Mesenteric fat pad (tissue), 1 donor: ENCODE measurements around the gene CD300H. TPM values are rescaled to one million over a fixed set of nuclear protein-coding genes. Genes with fewer than 3 reads are reported as not detected.

ENCODE experiments used
- DNase-seq: peaks from one replicate; pipeline ENCODE4 v3.0.0-alpha.2; 2020; ENCODE audit warnings: low spot score
- total RNA-seq: library from RNA; stranded (reverse); fragmentation: NEBNext Ultra II Directional; extraction: Animal tissue kit (Norgen Biotek cat#: 25700); gene quantifications from one replicate; pipeline ENCODE4 v1.2.1, GENCODE V29; 2021
- donor health status: DM: yes; HTN: yes; CAD: no.

Gene CD300H
- total RNA-seq, 1 donor from 2014 or later = not detected

DNA sequence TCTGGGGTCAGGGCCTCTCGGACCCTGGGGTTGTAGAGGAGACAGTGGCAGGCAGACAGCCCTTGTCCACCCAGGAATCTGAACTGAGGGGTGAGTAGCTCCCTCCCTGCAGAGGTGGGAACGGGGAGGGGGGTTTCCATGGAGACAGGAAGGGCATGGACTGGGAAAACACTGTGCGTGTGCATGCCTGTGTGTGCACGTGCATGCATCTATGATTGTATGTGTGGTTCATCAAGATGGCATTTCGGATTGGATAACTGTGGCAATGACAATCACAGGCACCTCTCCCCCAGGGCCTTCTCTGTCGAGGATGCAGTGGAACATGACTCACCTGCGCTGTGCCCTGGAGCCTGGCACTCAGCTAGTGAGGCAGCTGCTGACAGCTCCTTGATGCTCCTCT is 15.3 kb downstream of the CD300H start:
- DNase-seq = no peak

DNA sequence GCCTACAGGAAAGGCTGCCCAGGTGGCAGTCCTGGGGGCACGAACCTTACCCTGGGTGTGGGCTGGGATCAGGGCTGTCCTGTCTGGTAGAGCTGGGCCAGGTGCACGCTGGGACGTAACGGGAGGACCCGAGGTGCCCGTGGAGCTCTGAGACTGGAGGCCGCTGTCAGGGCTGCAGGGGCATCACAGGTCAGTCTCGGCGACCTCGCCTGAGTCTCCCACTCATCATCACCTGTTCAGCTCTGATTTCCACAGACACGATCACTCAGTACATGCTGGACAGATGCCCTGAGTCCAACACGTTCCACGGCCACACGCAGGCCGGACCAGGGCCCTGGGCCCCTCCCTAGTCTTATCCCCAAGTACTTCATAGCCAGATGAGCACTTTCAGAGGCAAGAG is 16.7 kb downstream of the CD300H start:
- DNase-seq = no peak

DNA sequence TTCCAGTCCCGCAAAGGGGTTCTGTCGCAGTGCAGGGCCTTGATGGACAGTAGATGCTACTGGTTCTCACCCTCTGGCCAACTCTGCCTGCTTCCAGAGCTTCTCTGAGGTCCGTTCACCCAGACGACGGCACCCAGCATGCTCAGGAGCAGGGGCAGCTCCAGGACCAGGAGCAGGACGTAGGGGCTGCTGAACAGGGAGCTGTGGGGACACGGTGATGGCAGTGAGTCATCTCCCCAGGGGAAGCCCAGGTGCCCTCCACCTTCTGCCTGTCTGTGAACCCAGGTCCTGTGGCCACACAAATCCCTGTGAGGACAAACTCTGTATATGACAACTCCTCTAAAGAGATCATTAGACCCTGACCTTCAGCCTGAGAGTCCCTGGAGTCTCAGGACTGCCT is 18.0 kb downstream of the CD300H start:
- DNase-seq = no peak

DNA sequence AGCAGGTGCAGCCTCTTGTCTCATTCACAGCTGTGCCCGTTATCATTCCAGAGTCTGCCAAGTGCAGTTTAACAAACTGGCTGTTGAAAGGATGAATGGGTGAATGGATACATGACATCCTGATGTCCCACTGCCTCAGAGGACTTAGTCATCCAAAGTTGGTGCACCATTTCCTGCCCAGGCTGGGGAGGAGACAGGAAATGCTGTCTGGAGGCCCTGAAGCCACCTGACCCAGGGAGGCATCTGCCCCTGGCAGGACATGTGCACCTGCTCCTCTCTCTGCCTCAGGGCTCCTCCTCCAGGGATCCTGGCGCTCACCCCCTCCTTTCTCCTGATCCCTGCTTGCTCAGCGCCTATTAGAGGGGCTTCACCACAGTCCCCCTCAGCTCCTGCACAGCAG is 19.6 kb downstream of the CD300H start:
- no peak for DNase-seq

DNA sequence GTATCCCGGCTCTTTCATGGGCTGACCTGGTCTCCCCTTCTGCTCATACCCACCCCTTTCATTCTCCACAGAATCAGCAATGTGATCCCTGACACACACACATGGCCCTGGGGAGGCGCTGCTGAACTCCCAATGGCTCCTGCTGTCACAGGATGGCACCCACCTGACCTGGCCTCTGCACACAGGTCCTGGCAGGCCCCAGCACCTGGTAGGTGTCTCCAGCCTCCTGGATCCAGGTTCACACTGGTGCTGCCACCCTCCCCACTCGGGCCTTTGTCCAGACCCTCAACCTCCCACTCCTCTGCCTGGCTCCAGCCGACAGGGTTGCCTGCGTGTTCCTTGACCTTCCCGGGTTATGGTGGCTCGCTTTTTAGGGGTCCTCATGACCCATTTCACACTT is 20.0 kb downstream of the CD300H start:
- no peak for DNase-seq

DNA sequence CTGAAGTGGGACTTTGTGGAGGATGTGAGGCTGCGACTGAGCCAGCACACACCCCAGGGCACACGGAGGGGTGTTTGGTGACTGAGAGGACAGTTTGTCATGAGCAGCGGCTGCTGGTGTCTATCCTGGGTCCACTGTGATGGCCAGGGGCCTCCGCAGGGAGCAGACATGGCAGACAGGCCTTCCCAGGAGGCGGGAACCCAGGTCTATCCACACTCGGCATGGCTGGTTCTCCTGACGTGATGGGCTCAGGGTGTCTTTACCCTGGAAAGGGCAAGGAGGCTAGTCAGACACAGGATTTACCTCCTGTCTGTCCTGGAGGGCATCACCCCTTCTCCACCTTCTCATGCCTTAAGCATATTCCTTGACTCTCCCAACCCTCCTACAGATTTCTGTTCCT is 20.7 kb downstream of the CD300H start:
- DNase-seq = no peak

DNA sequence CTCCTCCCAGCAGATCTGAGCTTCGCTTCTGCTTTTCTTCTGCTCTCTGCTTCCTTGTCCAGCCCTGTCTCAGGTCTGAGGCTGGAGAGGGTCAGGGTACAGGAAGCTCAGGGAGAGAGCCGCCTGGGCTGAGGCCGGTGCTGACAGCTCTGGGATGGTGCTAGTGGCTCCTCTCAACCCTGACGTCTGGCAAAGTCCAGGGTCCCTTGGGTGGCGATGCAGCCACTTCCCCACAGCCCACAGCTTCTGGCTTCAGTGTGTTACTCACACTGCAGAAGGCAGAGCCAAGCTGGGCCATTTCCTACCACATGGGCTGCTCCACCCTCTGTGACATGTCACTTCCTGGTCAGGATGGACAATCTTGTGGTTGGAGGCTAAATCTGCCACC is 21.5 kb downstream of the CD300H start, which contains the start of gene CD300C:
Gene CD300C, minus strand, starts transcription at position 273 of the 388 bp plus-strand sequence. CDS start 333 bp downstream, outside the sequence.
- no peak for DNase-seq

DNA sequence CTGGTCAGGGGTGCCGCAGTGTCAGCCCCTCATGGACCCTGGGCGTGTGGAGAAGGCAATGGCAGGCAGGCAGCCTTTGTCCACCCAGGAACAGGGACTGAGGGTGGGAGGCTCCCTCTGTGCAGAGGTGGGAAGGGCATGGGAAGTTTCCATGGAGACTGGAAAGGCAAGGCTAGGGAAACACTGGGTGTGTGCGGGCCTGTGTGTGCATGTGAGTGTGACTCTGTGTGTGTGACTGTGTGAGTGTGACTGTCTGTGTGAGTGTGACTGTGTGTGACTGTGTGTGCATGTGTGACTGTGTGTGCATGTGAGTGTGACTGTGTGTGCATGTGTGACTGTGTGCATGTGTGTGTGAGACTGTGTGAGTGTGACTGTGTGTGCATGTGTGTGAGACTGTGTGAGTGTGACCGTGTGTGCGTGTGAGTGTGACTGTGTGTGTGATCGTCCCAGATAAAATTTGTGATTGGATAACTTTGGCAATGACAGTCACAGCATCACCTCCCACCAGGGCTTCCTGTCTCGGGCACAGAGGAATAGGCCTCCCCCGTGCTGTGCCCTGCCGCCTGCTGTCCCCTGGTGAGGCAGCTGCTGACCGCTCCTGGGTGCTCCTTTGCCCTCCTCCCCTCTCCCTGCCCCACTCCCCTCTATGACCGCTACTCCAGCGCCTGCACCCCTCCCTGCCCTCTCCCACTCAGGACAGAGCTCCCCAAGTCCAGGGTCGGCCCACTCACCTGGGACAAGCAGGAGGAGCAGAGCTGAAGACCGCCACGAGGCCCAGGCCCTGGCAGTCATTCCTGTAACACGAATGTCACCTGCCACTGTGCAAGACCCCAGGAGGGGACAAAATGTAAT is 22.1 kb downstream of the CD300H start:
- DNase-seq = no peak

DNA sequence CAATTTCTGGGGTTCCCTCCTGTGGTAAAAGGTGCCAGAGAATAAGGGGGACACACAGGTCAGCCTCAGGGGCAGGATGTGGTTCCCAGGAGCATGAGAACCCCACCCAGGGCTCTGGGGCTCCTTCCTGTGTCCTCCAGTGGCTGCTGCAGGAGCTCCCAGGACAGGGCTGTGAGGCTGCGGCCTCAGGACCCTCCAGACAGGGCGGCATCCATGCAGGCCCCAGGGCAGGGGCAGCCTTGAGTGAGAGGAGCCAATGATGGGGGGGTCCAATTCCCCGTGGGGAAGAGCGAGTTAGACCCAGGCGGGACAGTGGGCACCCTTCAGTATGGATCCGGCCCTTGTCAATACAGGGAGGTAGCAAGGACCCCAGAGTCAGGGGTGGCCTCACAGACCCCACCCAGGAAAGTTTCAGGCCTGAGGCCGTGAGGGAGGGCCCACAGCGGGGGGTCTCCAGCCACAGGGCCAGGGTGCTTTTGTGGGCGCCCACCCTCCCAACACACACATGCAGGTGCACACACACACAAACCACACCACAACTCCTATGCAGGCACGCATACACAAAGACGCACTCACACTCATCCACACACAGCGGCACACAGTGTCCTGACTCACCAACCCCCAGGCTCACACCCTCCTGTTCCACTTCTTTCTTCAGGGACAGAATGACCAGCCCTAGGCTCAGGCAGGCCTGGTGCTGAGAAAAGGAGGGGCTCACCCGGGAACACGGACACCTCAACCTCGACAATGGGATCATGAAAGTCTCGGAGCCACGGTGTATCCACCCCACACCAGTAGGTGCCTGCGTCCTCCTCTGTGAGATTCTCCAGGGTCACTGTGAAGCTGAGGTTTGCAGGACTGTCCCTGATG is 23.2 kb downstream of the CD300H start:
- DNase-seq = no peak

DNA sequence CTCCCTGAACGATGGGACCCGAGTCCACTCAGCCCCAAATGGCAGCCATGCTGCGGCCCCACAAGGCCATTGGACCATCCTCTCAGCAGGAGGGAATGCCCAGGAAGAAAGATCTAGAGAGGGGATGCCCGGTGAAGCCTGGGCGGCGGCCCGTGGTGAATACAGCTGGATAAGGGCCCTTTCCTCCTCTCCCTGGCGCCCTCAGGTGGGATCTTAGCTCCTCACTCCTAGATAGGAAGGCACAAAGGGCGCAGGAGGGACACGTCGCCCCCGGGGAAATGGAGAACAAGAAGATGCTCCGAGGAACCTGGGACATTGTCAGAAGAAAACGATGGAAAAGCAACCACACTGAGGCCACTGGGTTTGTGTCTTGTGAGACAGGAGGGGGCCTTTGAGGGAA is 23.9 kb downstream of the CD300H start:
- DNase-seq = no peak

DNA sequence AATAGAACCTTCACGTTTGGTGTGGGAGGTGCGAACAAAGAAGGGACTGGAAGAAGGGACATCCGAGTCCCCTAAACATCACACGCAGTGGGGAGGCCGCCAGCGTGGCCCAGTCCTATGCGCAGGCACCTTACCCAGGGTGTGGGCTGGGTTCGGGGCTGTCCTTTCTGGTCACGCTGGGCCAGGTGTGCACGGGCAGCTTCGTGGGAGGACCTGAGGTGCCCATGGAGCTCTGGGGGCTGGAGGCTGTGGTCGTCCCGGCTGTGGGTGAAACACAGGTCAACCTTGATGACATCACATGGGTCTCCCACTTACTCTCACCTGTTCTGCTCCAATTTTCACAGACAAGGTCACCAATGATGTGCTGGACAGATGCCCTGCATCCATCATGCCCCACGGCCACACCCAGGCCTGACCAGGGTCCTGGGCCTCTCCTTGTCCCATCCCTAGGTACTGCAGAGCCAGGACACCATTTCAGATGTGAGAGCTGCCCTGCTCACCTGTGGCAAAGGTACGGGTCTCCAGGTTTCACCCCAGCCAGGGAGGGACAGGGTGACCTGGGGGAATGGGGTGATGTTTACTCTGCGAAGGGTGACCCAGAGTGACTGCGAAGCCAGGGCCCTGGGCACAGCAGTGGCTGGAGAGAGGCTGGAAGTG is 24.5 kb downstream of the CD300H start:
- DNase-seq = no peak

DNA sequence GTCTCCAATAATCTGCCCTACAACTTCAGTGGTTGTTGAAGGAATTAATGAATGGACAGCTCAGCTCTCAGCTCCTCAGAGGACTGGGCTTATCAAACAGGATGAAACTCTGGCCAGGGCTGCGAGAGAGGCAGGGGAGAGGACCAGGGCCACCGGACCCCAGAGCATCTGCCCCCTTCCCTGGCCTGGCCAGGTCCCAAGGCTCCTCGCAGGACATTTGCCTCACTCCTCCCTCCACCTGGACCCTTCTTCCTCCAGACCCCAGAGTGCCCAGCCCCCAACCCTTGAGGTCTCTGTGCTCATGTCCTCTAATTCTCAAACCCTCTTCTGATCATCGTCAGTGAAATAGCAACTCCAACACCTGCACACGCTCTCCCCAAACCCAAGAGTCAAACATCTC is 25.1 kb downstream of the CD300H start:
- DNase-seq = no peak

DNA sequence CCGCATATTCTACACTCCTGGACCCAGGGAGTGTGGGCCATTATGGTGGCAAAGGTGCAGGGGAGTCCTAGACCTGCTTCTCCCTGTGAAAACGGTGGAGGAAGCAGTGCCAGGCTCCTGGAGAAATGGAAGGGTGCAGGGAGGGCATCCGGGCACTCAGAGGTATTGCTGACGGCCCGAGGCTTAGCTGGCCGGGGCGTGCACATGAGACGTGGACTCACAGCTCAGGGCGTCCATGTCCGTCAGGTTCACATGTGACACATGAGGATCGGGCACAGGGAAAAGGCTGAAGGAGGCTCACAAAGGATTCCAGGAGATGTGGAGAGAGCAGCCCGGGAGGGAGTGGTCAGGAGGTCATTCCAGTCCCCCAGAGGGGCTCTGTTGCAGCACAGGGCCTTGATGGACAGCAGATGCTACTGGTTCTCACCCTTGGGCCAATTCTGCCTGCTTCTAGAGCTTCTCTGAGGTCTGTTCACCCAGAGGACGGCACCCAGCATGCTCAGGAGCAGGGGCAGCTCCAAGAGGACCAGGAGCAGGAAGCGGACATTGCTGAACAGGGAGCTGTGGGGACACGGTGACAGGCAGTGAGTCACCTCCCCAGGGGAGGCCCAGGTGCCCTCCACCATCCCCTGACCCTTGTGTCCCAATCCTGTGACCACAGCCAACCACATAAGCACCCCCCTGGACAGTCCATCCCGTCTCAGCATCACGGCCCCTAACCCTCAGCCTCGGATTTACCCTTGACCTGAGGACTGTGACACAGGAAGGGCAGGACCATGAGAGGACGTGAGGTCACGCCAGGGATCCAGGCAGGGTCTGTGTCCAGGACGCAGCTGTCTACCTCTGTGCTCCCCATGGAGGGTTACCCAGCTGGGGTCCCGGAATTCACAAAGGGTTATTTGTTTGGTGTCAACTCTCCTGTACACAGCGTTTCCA is 25.9 kb downstream of the CD300H start:
- DNase-seq = no peak

DNA sequence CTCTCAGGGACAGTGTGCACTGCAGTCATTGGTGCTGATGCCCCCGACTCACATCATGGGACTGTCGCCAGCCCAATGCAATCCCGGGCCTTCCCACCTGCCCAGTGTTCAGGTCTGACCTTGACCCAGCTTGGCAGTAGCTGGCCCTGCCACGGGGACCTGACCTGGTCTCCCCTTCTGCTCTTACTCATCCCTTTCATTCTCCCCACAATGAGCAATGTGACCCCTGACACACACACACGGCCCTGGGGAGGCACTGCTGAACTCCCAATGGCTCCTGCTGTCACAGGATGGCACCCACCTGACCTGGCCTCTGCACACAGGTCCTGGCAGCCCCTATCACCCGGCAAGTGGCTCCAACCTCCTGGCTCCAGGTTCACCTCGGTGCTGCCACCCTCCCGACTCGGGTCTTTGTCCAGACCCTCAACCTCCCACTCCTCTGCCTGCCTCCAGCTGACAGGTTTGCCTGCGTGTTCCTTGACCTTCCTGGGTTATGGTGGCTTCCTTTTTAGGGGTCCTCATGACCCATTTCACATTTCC is 28.0 kb downstream of the CD300H start:
- DNase-seq = no peak

DNA sequence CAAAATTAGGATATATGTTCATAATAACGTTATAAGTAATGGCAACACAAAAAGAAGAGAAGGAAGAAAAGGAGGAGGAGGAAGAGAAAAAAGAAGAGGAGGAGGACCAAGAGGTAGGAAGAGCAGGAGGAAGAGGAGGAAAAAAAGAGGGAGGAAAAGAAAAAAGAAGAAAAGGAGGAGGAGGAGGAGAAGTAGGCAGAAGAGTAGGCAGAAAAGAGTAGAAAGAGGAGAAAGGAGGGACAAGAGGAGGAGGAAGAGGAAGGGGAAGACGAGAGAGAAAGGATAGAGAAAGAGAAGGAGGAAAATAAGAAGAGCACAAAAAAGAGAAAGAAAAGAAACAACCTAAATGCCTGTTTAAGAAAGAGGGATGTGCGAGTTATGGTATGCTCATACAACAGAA is 30.4 kb downstream of the CD300H start:
- DNase-seq = no peak

DNA sequence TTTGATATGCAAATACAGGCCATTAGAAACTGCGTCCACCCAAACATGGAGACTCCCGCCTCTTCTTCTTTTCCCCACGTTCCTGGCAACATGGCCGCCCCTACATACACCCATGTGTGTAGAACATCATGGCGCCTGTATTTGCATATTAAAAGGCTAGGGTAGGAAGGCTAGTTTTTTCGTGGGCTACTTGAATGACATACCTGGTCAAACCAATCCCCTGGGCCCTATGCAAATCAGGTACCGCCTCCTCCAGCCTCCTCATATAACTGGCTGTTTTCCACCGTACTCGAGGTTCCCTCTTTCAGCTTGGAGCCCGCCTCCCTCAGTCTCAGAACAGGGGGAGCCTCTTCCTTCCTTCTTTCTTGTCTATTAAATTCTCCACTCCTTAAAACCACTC is 35.2 kb downstream of the CD300H start:
- DNase-seq = peak; percentile 80

DNA sequence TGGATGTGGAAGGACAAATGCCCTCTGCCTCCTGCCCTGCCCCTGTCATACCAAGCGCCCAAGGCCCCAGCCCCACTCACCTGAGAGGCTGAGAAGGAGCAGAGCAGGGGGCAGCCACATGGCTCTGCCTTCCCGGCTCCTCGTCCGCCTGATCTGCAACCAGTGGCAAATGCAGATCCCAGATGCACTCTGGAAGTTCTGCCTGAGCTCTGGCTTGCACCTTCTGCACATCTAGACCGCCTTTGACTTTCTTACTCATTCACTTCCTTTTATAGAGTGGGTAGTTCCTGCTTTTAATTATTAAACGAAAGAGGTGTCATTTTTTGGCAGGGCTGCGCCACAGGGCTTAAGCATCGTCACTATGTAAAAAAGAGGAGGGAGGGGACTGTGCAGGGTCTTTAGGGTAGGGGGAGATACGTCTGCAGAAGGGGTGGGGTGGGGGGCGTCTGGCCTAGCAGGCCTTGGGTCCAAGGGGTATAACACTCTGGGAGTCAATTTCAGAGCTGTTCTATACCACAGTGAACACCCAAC is 36.0 kb downstream of the CD300H start, which contains the start of gene CD300LB:
Gene CD300LB, minus strand, starts transcription at position 245 of the 531 bp plus-strand sequence. Its CDS starts 125 bp downstream, at position 120.
- peak; percentile 62 for DNase-seq

DNA sequence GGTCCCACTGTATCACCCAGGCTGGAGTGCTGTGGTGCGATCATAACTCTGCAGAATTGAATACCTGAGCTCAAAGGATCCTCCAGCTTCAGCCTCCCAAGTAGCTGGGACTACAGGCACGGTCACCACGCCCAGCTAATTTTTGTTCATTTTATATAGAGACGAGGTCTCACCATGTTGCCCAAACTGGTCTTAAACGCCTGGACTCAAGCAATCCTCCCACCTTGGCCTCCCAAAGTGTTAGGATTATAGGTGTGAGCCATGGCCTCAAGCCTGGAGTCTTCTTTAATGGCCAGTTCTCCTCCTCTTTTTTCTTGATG is 36.5 kb downstream of the CD300H start:
- DNase-seq = no peak

DNA sequence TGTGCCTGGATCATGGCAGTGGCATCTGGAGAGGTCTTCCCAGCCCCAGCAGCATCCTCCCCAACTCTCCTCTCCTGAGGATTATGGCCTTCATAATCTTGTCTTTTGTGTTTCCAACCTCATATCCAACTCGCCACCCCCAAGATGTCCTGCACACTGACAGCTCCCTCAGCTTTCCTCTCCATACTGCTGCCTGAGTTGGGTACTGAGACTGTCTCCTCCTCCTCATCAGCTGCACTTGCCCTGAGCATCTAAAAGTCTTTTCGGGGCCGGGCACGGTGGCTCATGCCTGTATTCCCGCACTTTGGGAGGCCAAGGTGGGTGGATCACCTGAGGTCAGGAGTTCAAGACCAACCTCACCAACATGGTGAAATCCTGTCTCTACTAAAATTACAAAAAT is 38.1 kb downstream of the CD300H start:
- peak; percentile 53 for DNase-seq
